Activated B cell treated with CpG ODN at 0.5 μM for 24 hours (primary cell): ENCODE data around the gene SEL1L3. TPM values are rescaled to one million over a fixed set of nuclear protein-coding genes. Genes with fewer than 3 reads are reported as not detected.
A peak's percentile ranks its signal among the peaks of the same experiment; 100 is the strongest.

Experiments
- ATAC-seq: fragments of 200-7000 bp; cut with Tn5 transposase; one replicate; pipeline ENCODE4 v1.10.0; 2021; ENCODE audit warnings: low read depth, mild to moderate bottlenecking, moderate library complexity
- CTCF ChIA-PET: fragments of 350-600 bp; sonication (Branson Sonifier 250); formaldehyde crosslinking; loops from one replicate; lab custom pipeline; 2021; ENCODE audit warnings: antibody characterized with exemption; lab: Charles Lee
- POLR2A ChIA-PET: fragments of 350-600 bp; sonication (Branson Sonifier 250); formaldehyde crosslinking; loops from one replicate; lab custom pipeline; 2021; ENCODE audit warnings: antibody characterized with exemption; lab: Charles Lee
- DNase-seq: peaks from one replicate; pipeline ENCODE4 v3.0.0; 2022
- H3K27ac Mint-ChIP-seq: one replicate; pipeline ENCODE4 v1.8.0; 2020; ENCODE audit warnings: mixed read lengths
- H3K27me3 Mint-ChIP-seq: one replicate; pipeline ENCODE4 v1.8.0; 2021; ENCODE audit warnings: mixed read lengths
- H3K36me3 Mint-ChIP-seq: one replicate; pipeline ENCODE4 v1.8.0; 2021; ENCODE audit warnings: low read depth, mixed read lengths
- H3K4me1 Mint-ChIP-seq: one replicate; pipeline ENCODE4 v1.8.0; 2021; ENCODE audit warnings: mixed read lengths
- H3K4me3 Mint-ChIP-seq: one replicate; pipeline ENCODE4 v1.8.0; 2020; ENCODE audit warnings: mild to moderate bottlenecking, mixed read lengths
- H3K9me3 Mint-ChIP-seq: one replicate; pipeline ENCODE4 v1.8.0; 2020; ENCODE audit warnings: mixed read lengths
- CTCF ChIP-seq: fragments of 200-600 bp; IDR thresholded peaks from one replicate; pipeline ENCODE4 v1.8.0; 2022; ENCODE audit warnings: antibody characterized with exemption, mild to moderate bottlenecking
- intact Hi-C: fragments of 100-400 bp; cut with micrococcal nuclease; formaldehyde crosslinking; loops from one replicate; pipeline ENCODE4 v1.15.1; 2024
- total RNA-seq: library from RNA; stranded (reverse); gene quantifications from 2 replicates; pipeline ENCODE4 v1.2.3, GENCODE V29; 2022

Gene SEL1L3
- total RNA-seq, 1 donor from 2014 or later, result 113 TPM

- peaks cover 23% of the 10 kb centered on the region for H3K36me3 Mint-ChIP-seq
- peaks cover 86% of the 10 kb centered on the region for H3K4me1 Mint-ChIP-seq
- intact Hi-C loops, result loop anchor here (1.0 to 5.0 kb wide), 7 partner anchors 17 to 1023 kb away; partner anchors contain the start of genes SMIM20, TBC1D19 and ZCCHC4
- POLR2A ChIA-PET, result interaction anchor here (0.7 to 7.8 kb wide), 15 partner anchors 10 to 460 kb away, joined by 3 to 116 read pairs (median 5); partner anchors contain the start of gene SMIM20
- CTCF ChIA-PET, result interaction anchor here (0.6 to 1.8 kb wide), 4 partner anchors 16 to 60 kb away, joined by 3 to 9 read pairs (median 6); partner anchors contain the start of gene SMIM20
- DNase-seq (no peak), ATAC-seq (peak; percentile 51)
- H3K4me3 Mint-ChIP-seq, result peak overlapping the region; percentile 98
- no peaks in the 10 kb centered on the region for H3K27me3 Mint-ChIP-seq
- H3K9me3 Mint-ChIP-seq, result no peaks in the 10 kb centered on the region
- peak overlapping the region; percentile 99 for H3K27ac Mint-ChIP-seq
- no peak for TF ChIP-seq CTCF
These were observed 3.2 kb downstream of the SEL1L3 start for GRCh38 chr4:25859429-25860148.

GRCh38 chr4:25857851-25858400 lies 4.9 kb downstream of the SEL1L3 start:
- DNase-seq, result no peak
- Mint-ChIP-seq H3K4me3 (no peak overlapping the region), H3K27ac (peak overlapping the region; percentile 99), H3K4me1 (peaks cover 89% of the 10 kb centered on the region), H3K9me3 (no peaks in the 10 kb centered on the region), H3K36me3 (peaks cover 25% of the 10 kb centered on the region), H3K27me3 (no peaks in the 10 kb centered on the region)
- CTCF ChIA-PET, result interaction anchor here (0.7 to 1.8 kb wide), 5 partner anchors 16 to 130 kb away, joined by 3 to 6 read pairs (median 4); partner anchors contain the start of gene SMIM20
- POLR2A ChIA-PET, result interaction anchor here (1.2 to 7.8 kb wide), 5 partner anchors 10 to 55 kb away, joined by 3 to 116 read pairs (median 3); partner anchors contain the start of gene SMIM20
- ATAC-seq, result no peak
- intact Hi-C loops, result loop anchor here (5.0 kb wide), 1 partner anchor 129 kb away; no protein-coding TSS in a partner anchor
- no peak for TF ChIP-seq CTCF

- ChIA-PET POLR2A (interaction anchor here (0.6 to 7.8 kb wide), 5 partner anchors 14 to 56 kb away, joined by 3 to 116 read pairs (median 3); partner anchors contain the start of gene SMIM20), CTCF (interaction anchor here (0.7 to 4.0 kb wide), 6 partner anchors 15 to 130 kb away, joined by 3 to 22 read pairs (median 4); partner anchors contain the start of gene SMIM20)
- DNase-seq, result no peak
- no peak for ATAC-seq
- H3K27ac Mint-ChIP-seq, result peak overlapping the region; percentile 99
- intact Hi-C loops, result loop anchor here (5.0 kb wide), 1 partner anchor 130 kb away; no protein-coding TSS in a partner anchor
- no peak for TF ChIP-seq CTCF
- no peaks in the 10 kb centered on the region for H3K27me3 Mint-ChIP-seq
- H3K4me1 Mint-ChIP-seq, result peaks cover 95% of the 10 kb centered on the region
- H3K4me3 Mint-ChIP-seq, result peak overlapping the region; percentile 12
- H3K9me3 Mint-ChIP-seq, result no peaks in the 10 kb centered on the region
- H3K36me3 Mint-ChIP-seq, result peaks cover 28% of the 10 kb centered on the region
These were observed 5.4 kb downstream of the SEL1L3 start for GRCh38 chr4:25857403-25857802.

GRCh38 chr4:25856756-25857155 lies 6.0 kb downstream of the SEL1L3 start:
- no peak for TF ChIP-seq CTCF
- DNase-seq (no peak), ATAC-seq (no peak)
- no peaks in the 10 kb centered on the region for H3K9me3 Mint-ChIP-seq
- intact Hi-C loops, result loop anchor here (5.0 kb wide), 1 partner anchor 131 kb away; no protein-coding TSS in a partner anchor
- peaks cover 26% of the 10 kb centered on the region for H3K36me3 Mint-ChIP-seq
- H3K4me3 Mint-ChIP-seq, result no peak overlapping the region
- no peaks in the 10 kb centered on the region for H3K27me3 Mint-ChIP-seq
- H3K27ac Mint-ChIP-seq, result peak overlapping the region; percentile 99
- CTCF ChIA-PET, result interaction anchor here (1.2 to 4.0 kb wide), 3 partner anchors 15 to 131 kb away, joined by 4 to 22 read pairs (median 6); no protein-coding TSS in a partner anchor
- POLR2A ChIA-PET, result interaction anchor here (1.3 to 7.8 kb wide), 2 partner anchors 47 to 57 kb away, joined by 3 to 116 read pairs; partner anchors contain the start of gene SMIM20
- peaks cover 98% of the 10 kb centered on the region for H3K4me1 Mint-ChIP-seq
